A673 (cell line): Measurements from ENCODE around the gene MYLK3. TPM values are rescaled to one million over a fixed set of nuclear protein-coding genes. Genes with fewer than 3 reads are reported as not detected.

Source experiments
- BruUV-seq: library from RNA; stranded (reverse); fragments of 400-500 nt; replicated peaks from 2 replicates; lab custom pipeline; 2021; lab: Mats Ljungman, UMichigan
- CTCF ChIA-PET: fragments of 300-600 bp; sonication (Branson Sonifier 250); formaldehyde crosslinking; loops from one replicate; lab custom pipeline; 2022; ENCODE audit warnings: antibody characterized with exemption; lab: Charles Lee
- POLR2A ChIA-PET: fragments of 300-600 bp; sonication (Branson Sonifier 250); formaldehyde crosslinking; loops from one replicate; lab custom pipeline; 2022; ENCODE audit warnings: antibody characterized with exemption; ENCODE audit not compliant: low non-redundant PET; lab: Charles Lee
- DNase-seq: peaks from one replicate; pipeline ENCODE4 v3.0.0-alpha.2; 2015; ENCODE audit warnings: low spot score
- H3K27ac ChIP-seq: fragments of 200-600 bp; sonication (generic); 2 replicates; pipeline ENCODE4 v1.5.1; 2016; ENCODE audit warnings: mixed run types, low read depth, mild to moderate bottlenecking, mixed read lengths, antibody characterized with exemption, low read length; ENCODE audit not compliant: poor library complexity, severe bottlenecking
- H3K27me3 ChIP-seq: fragments of 200-600 bp; sonication (generic); replicated peaks from 2 replicates; pipeline ENCODE4 v1.6.1; 2017; ENCODE audit warnings: mixed run types, low read depth, mild to moderate bottlenecking, mixed read lengths, antibody characterized with exemption, low read length; ENCODE audit not compliant: insufficient read depth, poor library complexity
- H3K36me3 ChIP-seq: fragments of 200-600 bp; sonication (generic); 2 replicates; pipeline ENCODE4 v1.6.1; 2016; ENCODE audit warnings: mixed run types, mild to moderate bottlenecking, mixed read lengths, antibody characterized with exemption, low read length; ENCODE audit not compliant: insufficient read depth, poor library complexity, severe bottlenecking
- H3K4me1 ChIP-seq: fragments of 200-600 bp; sonication (generic); 2 replicates; pipeline ENCODE4 v1.6.1; 2017; ENCODE audit warnings: mixed run types, mild to moderate bottlenecking, mixed read lengths, antibody characterized with exemption, low read length; ENCODE audit not compliant: insufficient read depth, poor library complexity, severe bottlenecking
- H3K4me3 ChIP-seq: fragments of 200-600 bp; sonication (generic); 2 replicates; pipeline ENCODE4 v1.5.1; 2016; ENCODE audit warnings: low read depth, mixed run types, mild to moderate bottlenecking, mixed read lengths, low read length; ENCODE audit not compliant: poor library complexity, severe bottlenecking
- H3K9me3 ChIP-seq: fragments of 200-600 bp; sonication (generic); 2 replicates; pipeline ENCODE4 v1.6.1; 2016; ENCODE audit warnings: mixed run types, low read depth, mild to moderate bottlenecking, mixed read lengths, antibody characterized with exemption, low read length; ENCODE audit not compliant: poor library complexity, severe bottlenecking
- EZH2 ChIP-seq: fragments of 200-600 bp; sonication (generic); IDR thresholded peaks from 2 replicates; pipeline ENCODE4 v1.6.1; 2017; ENCODE audit warnings: borderline replicate concordance, low read depth, mild to moderate bottlenecking, mixed read lengths, antibody characterized with exemption, low read length; ENCODE audit not compliant: poor library complexity, severe bottlenecking
- intact Hi-C: fragments of 100-400 bp; cut with micrococcal nuclease; formaldehyde crosslinking; loops from one replicate; pipeline ENCODE4 v1.10.0; 2022; ENCODE audit not compliant: unreplicated experiment
- total RNA-seq: library from RNA; stranded (reverse); gene quantifications from 2 replicates; pipeline ENCODE4 v1.2.3, GENCODE V29; 2021
- TF ChIP-seq, protein P1 (sequence below): fragments of 300-800, 200-600 bp; sonication (generic); conservative IDR thresholded peaks from 2 replicates; pipeline ENCODE4 v1.5.1; 2017; ENCODE audit warnings: low read depth, mild to moderate bottlenecking, antibody characterized with exemption, low read length, moderate library complexity, mixed read lengths

Gene MYLK3
- total RNA-seq, 1 experiment from 2014 or later: 0.77 TPM

DNA sequence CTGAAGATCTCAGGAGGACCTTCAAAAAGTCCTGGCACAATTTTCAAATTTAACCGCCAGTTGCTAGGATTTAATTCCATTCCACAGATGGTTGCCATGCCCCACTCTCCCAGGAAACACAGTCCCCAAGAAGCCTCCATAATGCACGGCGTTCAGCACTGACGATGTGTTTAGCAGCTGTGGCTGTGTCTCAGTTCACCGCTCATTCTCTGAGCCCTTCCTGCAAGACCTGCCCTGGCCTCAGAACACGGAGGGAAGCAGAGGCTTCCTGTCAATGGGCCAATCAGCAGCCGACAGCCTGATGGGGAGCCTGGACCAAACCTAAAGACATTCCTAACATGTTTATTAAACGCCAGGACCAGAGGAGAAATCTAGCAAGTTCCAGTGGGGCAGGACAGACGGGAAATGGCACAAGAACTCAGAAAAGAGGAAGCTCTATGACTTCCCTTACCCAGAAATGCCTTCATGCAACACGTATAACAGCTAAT, 4.9 kb downstream of the MYLK3 start:
- intact Hi-C loops: no loop called here
- ChIA-PET POLR2A (interaction anchor here (0.6 kb wide), 1 partner anchor 24 kb away, joined by 3 read pairs; no protein-coding TSS in a partner anchor), CTCF (no interaction called here)

DNA sequence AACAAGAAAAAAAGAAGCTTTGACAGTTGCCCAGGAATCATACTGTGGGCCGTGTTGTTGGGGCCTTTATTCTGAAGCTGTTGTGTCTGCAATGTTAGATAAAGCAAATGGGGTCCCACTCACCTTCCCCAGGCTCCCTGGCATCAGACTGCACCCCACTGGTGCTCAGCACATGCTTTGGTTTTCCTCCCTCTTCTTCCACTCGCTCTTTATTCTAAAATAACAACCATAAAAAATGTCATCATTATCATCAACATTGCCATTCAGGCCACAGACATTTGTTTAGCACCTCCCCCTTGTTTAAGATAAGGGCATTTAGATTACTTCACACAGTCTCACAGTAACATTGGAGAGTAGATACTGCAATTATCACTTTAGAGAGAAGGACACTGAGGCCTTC, 8.2 kb downstream of the MYLK3 start:
- Histone ChIP-seq H3K27ac (no peak overlapping the region), H3K36me3 (no peaks in the 10 kb centered on the region), H3K9me3 (no peaks in the 10 kb centered on the region), H3K4me1 (no peaks in the 10 kb centered on the region), H3K4me3 (no peak overlapping the region), H3K27me3 (no peaks in the 10 kb centered on the region)
- ChIA-PET POLR2A (no interaction called here), CTCF (no interaction called here)
- TF ChIP-seq, protein P1, sequence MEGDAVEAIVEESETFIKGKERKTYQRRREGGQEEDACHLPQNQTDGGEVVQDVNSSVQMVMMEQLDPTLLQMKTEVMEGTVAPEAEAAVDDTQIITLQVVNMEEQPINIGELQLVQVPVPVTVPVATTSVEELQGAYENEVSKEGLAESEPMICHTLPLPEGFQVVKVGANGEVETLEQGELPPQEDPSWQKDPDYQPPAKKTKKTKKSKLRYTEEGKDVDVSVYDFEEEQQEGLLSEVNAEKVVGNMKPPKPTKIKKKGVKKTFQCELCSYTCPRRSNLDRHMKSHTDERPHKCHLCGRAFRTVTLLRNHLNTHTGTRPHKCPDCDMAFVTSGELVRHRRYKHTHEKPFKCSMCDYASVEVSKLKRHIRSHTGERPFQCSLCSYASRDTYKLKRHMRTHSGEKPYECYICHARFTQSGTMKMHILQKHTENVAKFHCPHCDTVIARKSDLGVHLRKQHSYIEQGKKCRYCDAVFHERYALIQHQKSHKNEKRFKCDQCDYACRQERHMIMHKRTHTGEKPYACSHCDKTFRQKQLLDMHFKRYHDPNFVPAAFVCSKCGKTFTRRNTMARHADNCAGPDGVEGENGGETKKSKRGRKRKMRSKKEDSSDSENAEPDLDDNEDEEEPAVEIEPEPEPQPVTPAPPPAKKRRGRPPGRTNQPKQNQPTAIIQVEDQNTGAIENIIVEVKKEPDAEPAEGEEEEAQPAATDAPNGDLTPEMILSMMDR: no peak
- TF ChIP-seq EZH2: no peak
- no peak for DNase-seq
- intact Hi-C loops: no loop called here
- no TSS peak for BruUV-seq

More for the DNA sequence above, 4.9 kb downstream of the MYLK3 start:
- Histone ChIP-seq H3K27me3 (no peaks in the 10 kb centered on the region), H3K36me3 (no peaks in the 10 kb centered on the region), H3K4me1 (no peaks in the 10 kb centered on the region), H3K4me3 (no peak overlapping the region), H3K27ac (no peak overlapping the region), H3K9me3 (no peaks in the 10 kb centered on the region)
- no TSS peak for BruUV-seq
- TF ChIP-seq EZH2: no peak
- TF ChIP-seq, protein P1: no peak
- DNase-seq: no peak

DNA sequence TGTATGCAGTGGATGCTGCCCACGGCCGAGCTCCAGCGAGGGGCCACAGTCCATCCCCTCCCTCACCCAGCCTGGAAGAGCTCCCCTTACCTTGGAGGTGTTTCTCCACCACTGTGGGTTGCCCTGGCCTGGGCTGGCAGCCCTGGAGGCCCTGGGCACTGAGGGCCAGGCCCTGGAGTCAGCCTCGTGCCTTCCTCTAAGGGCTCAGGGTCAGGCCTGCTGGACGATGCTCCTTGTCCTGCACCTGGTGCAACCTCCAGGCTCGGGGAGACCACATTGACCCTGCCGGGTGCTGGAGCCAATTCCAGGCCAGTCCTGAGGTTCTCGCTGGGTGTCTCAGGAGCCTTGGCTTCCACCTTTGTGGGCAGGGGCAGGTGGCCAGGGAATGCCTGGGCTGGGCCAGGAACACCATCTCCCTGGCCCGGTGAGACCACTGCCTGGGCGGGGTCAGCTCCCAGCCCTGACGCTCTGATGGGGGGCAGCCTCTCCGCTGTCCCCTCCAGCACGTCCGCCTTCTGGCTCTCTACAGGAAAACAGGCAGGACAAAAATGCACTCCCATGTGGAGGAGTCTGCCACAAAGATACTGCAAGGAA, 10.4 kb downstream of the MYLK3 start:
- Histone ChIP-seq H3K4me3 (no peak overlapping the region), H3K36me3 (no peaks in the 10 kb centered on the region), H3K27ac (no peak overlapping the region), H3K9me3 (no peaks in the 10 kb centered on the region), H3K4me1 (no peaks in the 10 kb centered on the region), H3K27me3 (no peaks in the 10 kb centered on the region)
- CTCF ChIA-PET: no interaction called here
- no peak for DNase-seq
- intact Hi-C loops: no loop called here
- TF ChIP-seq, protein P1: no peak
- no peak for TF ChIP-seq EZH2
- POLR2A ChIA-PET: no interaction called here
- BruUV-seq: no TSS peak
